SU-DHL-6 (cell line): ENCODE measurements around the gene TEAD1.

ENCODE experiments used
- CTCF ChIP-seq: fragments of 200-600 bp; sonication (generic); IDR thresholded peaks from one replicate; pipeline ENCODE4 v1.5.1; 2017; ENCODE audit warnings: antibody characterized with exemption, mild to moderate bottlenecking, low read length, moderate library complexity; ENCODE audit not compliant: insufficient read depth, poor library complexity, severe bottlenecking
- EZH2phosphoT487 ChIP-seq: fragments of 200-600 bp; sonication (generic), shearing (Covaris generic); conservative IDR thresholded peaks from 2 replicates; pipeline ENCODE4 v1.6.1; 2018; ENCODE audit warnings: mild to moderate bottlenecking, antibody characterized with exemption, low read length, moderate library complexity, mixed read lengths

- TF ChIP-seq CTCF: no peak
- TF ChIP-seq EZH2phosphoT487: no peak
Observed at GRCh38 chr11:12777208-12777874, 103.1 kb downstream of the TEAD1 start.
